Heart left ventricle (tissue), 13 donors: ENCODE data around the gene KSR2.

Experiments used
- POLR2A ChIP-seq, 2 donors: fragments of 450-650 bp; IDR thresholded peaks; one replicate each; pipeline ENCODE4 v1.6.1; 2017; ENCODE audit warnings: antibody characterized with exemption in 2 of 2, mild to moderate bottlenecking in 2 of 2, moderate library complexity in 2 of 2
- TF ChIP-seq, protein P1 (sequence below), 12 donors: fragments of 200-600 bp; sonication (generic) in 4 of 12; IDR thresholded peaks; one replicate each; pipeline versions ENCODE4 v1.5.0 to v1.8.0; 2018 to 2022; ENCODE audit warnings: antibody characterized with exemption in 12 of 12, mild to moderate bottlenecking in 5 of 12
- donor health status: ischemic (EF 13 %, LVEDD 7.1; RV severe dilation, severe dysfunction).
- donor health status: DM: no; HTN: yes; CAD: no.
- donor health status: DM: no; HTN: no; CAD: no.
- donor health status: ischemic (EF 25% LVEDD 6.9; RV normal size, moderate dysfunction).
- donor health status: ischemic (EF 25% LVEDD 5.7; RV mildly dilated, moderate dysfunction).
- donor health status: ischemic (EF 35%, LVEDD 5.7; RV mildly dilated, moderate dysfunction).
- donor health status: nonischemic (EF 11% LVEDD 7.7; RV severe dilation, severe dysfunction).
- donor health status: DM: yes; HTN: yes; CAD: no.
- donor health status: PGD.
- donor health status: ischemic (EF 29% LVEDD 5.4; RV normal size, mild dysfunction).
- donor health status: nonischemic (EF 23%, LVEDD 6.1; RV moderate dilation, normal function).

DNA sequence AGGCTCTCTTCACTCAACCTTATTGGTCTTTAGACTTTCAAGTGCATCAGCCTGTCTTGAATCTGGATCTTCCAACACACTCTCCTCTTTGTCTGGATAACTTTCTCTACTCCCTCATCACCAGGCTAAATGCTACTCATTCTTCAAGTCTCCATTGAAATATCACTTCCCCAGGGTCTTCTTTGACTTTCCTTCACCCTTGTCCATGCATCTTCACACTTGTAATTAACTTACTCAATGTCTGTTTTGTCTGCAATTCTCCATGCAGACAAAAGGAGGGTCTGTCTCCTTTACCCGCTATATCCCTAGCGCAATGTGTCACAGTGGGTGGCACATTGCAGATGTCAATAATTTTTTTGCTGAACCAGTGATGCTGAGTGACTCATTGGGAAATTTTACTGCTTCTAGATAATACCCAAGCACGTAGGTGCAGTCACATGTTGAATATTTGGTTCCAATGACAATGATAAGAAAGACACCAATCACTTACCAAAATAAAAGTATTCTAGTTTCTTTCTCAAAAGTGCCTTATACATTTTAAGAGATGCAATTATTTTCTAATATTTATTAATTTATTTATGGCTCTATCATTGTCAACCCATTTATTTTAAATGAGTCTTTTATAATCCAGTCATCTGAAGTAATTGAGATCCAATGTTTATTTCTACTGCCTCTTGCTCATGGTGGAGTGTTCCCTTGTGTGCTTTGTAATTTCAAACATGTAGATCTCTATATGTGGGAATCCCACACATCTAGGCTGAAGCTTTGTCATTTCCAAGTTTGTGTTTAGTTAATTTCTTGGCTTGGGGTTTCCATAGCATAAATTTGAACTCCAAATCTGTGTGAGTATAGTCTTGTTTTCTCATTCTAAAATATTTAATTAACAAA, 26.0 kb upstream of the KSR2 start:
- TF ChIP-seq, protein P1, sequence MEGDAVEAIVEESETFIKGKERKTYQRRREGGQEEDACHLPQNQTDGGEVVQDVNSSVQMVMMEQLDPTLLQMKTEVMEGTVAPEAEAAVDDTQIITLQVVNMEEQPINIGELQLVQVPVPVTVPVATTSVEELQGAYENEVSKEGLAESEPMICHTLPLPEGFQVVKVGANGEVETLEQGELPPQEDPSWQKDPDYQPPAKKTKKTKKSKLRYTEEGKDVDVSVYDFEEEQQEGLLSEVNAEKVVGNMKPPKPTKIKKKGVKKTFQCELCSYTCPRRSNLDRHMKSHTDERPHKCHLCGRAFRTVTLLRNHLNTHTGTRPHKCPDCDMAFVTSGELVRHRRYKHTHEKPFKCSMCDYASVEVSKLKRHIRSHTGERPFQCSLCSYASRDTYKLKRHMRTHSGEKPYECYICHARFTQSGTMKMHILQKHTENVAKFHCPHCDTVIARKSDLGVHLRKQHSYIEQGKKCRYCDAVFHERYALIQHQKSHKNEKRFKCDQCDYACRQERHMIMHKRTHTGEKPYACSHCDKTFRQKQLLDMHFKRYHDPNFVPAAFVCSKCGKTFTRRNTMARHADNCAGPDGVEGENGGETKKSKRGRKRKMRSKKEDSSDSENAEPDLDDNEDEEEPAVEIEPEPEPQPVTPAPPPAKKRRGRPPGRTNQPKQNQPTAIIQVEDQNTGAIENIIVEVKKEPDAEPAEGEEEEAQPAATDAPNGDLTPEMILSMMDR (IDR thresholded peaks at IDR 0.05): no peak
- TF ChIP-seq POLR2A (IDR thresholded peaks at IDR 0.05): no peak
